CD14-positive monocyte (primary cell): ENCODE results near the gene RETREG1. TPM values are rescaled to one million over a fixed set of nuclear protein-coding genes. Genes with fewer than 3 reads are reported as not detected.

Source experiments
- DNase-seq, 3 donors: peaks; one replicate each; pipeline ENCODE4 v3.0.0-alpha.2; 2011 to 2022
- H2AFZ ChIP-seq: 2 replicates; pipeline ENCODE4 v1.6.0; 2012; ENCODE audit warnings: mild to moderate bottlenecking, low read depth, low read length, inconsistent platforms; ENCODE audit not compliant: insufficient read depth, poor library complexity, severe bottlenecking
- H3K27ac ChIP-seq, 2 donors: 1 replicate in 1 of 2; 2 replicates in 1 of 2; pipeline ENCODE4 v1.5.1; 2012 to 2013; ENCODE audit warnings: low read length in 2 of 2, control low read depth in 1 of 2, inconsistent platforms in 1 of 2, low read depth in 1 of 2, mild to moderate bottlenecking in 1 of 2
- H3K27me3 ChIP-seq, 2 donors: one replicate each; pipeline versions ENCODE4 v1.6.0 to v1.6.1; 2011 to 2013; ENCODE audit warnings: low read length in 2 of 2; ENCODE audit not compliant: control insufficient read depth in 2 of 2, insufficient read depth in 2 of 2
- H3K36me3 ChIP-seq, 2 donors: replicated peaks in 1 of 2; 1 replicate in 1 of 2; 2 replicates in 1 of 2; pipeline versions ENCODE4 v1.5.1 to v1.6.1; 2012 to 2013; ENCODE audit warnings: low read length in 2 of 2, control low read depth in 1 of 2, inconsistent platforms in 1 of 2, mild to moderate bottlenecking in 1 of 2; ENCODE audit not compliant: insufficient read depth in 2 of 2, control insufficient read depth in 1 of 2
- H3K4me1 ChIP-seq, 2 donors: 1 replicate in 1 of 2; 2 replicates in 1 of 2; pipeline versions ENCODE4 v1.5.1 to v1.6.1; 2012 to 2013; ENCODE audit warnings: low read length in 2 of 2, control low read depth in 1 of 2, inconsistent platforms in 1 of 2, mild to moderate bottlenecking in 1 of 2, moderate library complexity in 1 of 2; ENCODE audit not compliant: insufficient read depth in 2 of 2, control insufficient read depth in 1 of 2
- H3K4me2 ChIP-seq: replicated peaks from 2 replicates; pipeline ENCODE3; 2012; ENCODE audit warnings: low read length, moderate library complexity, mild to moderate bottlenecking; ENCODE audit not compliant: poor library complexity, severe bottlenecking; ENCODE audit errors: extremely low read depth
- H3K4me3 ChIP-seq, 3 experiments: fragments of 200-600 bp in 1 of 3; sonication (generic) in 1 of 3; replicated peaks in 1 of 3; 1 replicate in 2 of 3; 2 replicates in 1 of 3; pipeline ENCODE4 v1.5.1; 2011 to 2013; ENCODE audit warnings: low read length in 3 of 3, mild to moderate bottlenecking in 3 of 3, control low read depth in 2 of 3, low read depth in 2 of 3, inconsistent platforms in 1 of 3, moderate library complexity in 1 of 3
- H3K79me2 ChIP-seq: 2 replicates; pipeline ENCODE4 v1.6.0; 2012; ENCODE audit warnings: mild to moderate bottlenecking, control low read depth, inconsistent platforms, low read length, moderate library complexity; ENCODE audit not compliant: insufficient read depth
- H3K9ac ChIP-seq: 2 replicates; pipeline ENCODE4 v1.6.0; 2017; ENCODE audit warnings: low read length, mild to moderate bottlenecking; ENCODE audit not compliant: insufficient read depth, poor library complexity, severe bottlenecking
- H3K9me3 ChIP-seq, 2 donors: replicated peaks in 1 of 2; 1 replicate in 1 of 2; 2 replicates in 1 of 2; pipeline versions ENCODE4 v1.5.1 to v1.6.1; 2012 to 2013; ENCODE audit warnings: low read length in 2 of 2, control low read depth in 1 of 2; ENCODE audit not compliant: control insufficient read depth in 1 of 2, insufficient read depth in 1 of 2
- H4K20me1 ChIP-seq: 2 replicates; pipeline ENCODE4 v1.6.0; 2012; ENCODE audit warnings: mild to moderate bottlenecking, low read length, control low read depth, moderate library complexity; ENCODE audit not compliant: insufficient read depth
- H3K27ac Mint-ChIP-seq, 7 donors: one replicate each; pipeline ENCODE4 v1.8.0; 2020; ENCODE audit warnings: mild to moderate bottlenecking in 7 of 7, mixed read lengths in 7 of 7, moderate library complexity in 6 of 7, inconsistent platforms in 2 of 7
- H3K27me3 Mint-ChIP-seq, 3 donors: one replicate each; pipeline ENCODE4 v1.8.0; 2021 to 2022; ENCODE audit warnings: low read depth in 3 of 3, mild to moderate bottlenecking in 3 of 3, mixed read lengths in 3 of 3, moderate library complexity in 3 of 3, inconsistent platforms in 1 of 3
- H3K36me3 Mint-ChIP-seq, 2 donors: one replicate each; pipeline ENCODE4 v1.8.0; 2020; ENCODE audit warnings: mixed read lengths in 2 of 2, inconsistent platforms in 1 of 2, mild to moderate bottlenecking in 1 of 2
- H3K4me1 Mint-ChIP-seq: one replicate; pipeline ENCODE4 v1.8.0; 2020; ENCODE audit warnings: mild to moderate bottlenecking, mixed read lengths
- H3K4me3 Mint-ChIP-seq, 2 donors: one replicate each; pipeline ENCODE4 v1.8.0; 2020; ENCODE audit warnings: mild to moderate bottlenecking in 2 of 2, mixed read lengths in 2 of 2, moderate library complexity in 1 of 2
- H3K9me3 Mint-ChIP-seq, 7 donors: one replicate each; pipeline ENCODE4 v1.8.0; 2020 to 2022; ENCODE audit warnings: mixed read lengths in 7 of 7, mild to moderate bottlenecking in 6 of 7, moderate library complexity in 6 of 7, inconsistent platforms in 2 of 7
- WGBS: methylation state at CpG from one replicate; pipeline ENCODE4 v1.1.5; 2013; ENCODE audit warnings: missing lambda C conversion rate; ENCODE audit not compliant: insufficient coverage; 5-methylcytosine and 5-hydroxymethylcytosine counted together
- intact Hi-C, 2 donors: fragments of 100-400 bp; cut with micrococcal nuclease; formaldehyde crosslinking; loops; one replicate each; pipeline versions ENCODE4 v1.15.0 to v1.15.1; 2023
- polyA plus RNA-seq, 3 donors: library from polyadenylated mRNA; depleted of rRNA in 1 of 3; unstranded in 2 of 3; stranded (reverse) in 1 of 3; fragments of 300-500 nt in 2 of 3; fragments of >200 nt in 1 of 3; fragmentation: Illumina TruSeq in 2 of 3; gene quantifications; 1 replicate in 2 of 3; 2 replicates in 1 of 3; pipeline ENCODE4 v1.2.3, GENCODE V29; 2012 to 2021
- TF ChIP-seq, protein P1 (sequence below): fragments of 200-600 bp; IDR thresholded peaks from one replicate; pipeline ENCODE4 v1.8.0; 2022; ENCODE audit warnings: antibody characterized with exemption, mild to moderate bottlenecking

RETREG1 gene
- polyA plus RNA-seq, 3 donors, result 3.5 to 6.4 (median 4.7) TPM

DNA sequence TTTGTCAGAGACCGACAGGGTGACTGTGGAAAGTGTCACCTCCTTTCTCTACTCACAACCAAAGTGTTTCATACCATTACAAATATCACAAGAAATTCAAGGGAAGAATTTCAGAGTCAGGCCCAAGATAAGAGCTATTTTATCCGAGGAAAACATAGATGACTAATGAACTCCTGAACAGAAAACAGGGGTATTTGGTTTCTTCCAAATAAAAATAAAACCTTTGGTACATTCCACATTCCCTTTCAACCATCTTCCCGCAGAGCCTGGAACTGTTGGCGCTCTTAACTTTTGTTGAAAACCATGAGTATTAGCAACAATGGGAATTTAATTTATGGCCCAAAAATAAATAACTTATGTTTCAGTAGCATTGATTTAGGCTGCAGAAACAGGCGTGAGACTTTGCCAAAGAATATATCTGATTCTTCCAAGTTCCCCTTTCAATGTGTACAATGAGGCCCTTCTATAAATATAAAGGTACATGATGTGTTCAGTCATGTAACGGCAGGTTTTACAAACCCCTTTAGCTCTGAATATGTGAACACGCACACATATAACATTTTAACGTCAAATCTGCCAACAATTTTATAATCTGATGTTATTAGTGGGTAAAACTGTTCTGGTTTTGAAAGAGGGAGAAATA lies 69.5 kb downstream of the RETREG1 start:
- no peak overlapping the region for H3K27ac Mint-ChIP-seq
- no peaks in the 10 kb centered on the region for H3K79me2 ChIP-seq
- H3K36me3 Mint-ChIP-seq, result no peaks in the 10 kb centered on the region
- intact Hi-C loops, result no loop called here
- H3K4me1 Mint-ChIP-seq, result no peaks in the 10 kb centered on the region
- DNase-seq, result no peak
- H3K4me2 ChIP-seq, result no peak overlapping the region
- H2AFZ ChIP-seq, result no peak overlapping the region
- no peaks in the 10 kb centered on the region for H3K27me3 ChIP-seq
- no peaks in the 10 kb centered on the region for H3K36me3 ChIP-seq
- H4K20me1 ChIP-seq, result no peaks in the 10 kb centered on the region
- no CpG with 5 or more reads among the region's 8 CpGs for WGBS
- H3K4me3 Mint-ChIP-seq, result no peak overlapping the region
- no peaks in the 10 kb centered on the region for H3K9me3 ChIP-seq
- H3K27ac ChIP-seq, result no peak overlapping the region
- H3K4me3 ChIP-seq, result no peak overlapping the region
- H3K9me3 Mint-ChIP-seq, result no peaks in the 10 kb centered on the region
- H3K9ac ChIP-seq, result no peak overlapping the region
- H3K27me3 Mint-ChIP-seq, result no peaks in the 10 kb centered on the region
- H3K4me1 ChIP-seq, result no peaks in the 10 kb centered on the region
- TF ChIP-seq, protein P1, sequence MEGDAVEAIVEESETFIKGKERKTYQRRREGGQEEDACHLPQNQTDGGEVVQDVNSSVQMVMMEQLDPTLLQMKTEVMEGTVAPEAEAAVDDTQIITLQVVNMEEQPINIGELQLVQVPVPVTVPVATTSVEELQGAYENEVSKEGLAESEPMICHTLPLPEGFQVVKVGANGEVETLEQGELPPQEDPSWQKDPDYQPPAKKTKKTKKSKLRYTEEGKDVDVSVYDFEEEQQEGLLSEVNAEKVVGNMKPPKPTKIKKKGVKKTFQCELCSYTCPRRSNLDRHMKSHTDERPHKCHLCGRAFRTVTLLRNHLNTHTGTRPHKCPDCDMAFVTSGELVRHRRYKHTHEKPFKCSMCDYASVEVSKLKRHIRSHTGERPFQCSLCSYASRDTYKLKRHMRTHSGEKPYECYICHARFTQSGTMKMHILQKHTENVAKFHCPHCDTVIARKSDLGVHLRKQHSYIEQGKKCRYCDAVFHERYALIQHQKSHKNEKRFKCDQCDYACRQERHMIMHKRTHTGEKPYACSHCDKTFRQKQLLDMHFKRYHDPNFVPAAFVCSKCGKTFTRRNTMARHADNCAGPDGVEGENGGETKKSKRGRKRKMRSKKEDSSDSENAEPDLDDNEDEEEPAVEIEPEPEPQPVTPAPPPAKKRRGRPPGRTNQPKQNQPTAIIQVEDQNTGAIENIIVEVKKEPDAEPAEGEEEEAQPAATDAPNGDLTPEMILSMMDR, result no peak

DNA sequence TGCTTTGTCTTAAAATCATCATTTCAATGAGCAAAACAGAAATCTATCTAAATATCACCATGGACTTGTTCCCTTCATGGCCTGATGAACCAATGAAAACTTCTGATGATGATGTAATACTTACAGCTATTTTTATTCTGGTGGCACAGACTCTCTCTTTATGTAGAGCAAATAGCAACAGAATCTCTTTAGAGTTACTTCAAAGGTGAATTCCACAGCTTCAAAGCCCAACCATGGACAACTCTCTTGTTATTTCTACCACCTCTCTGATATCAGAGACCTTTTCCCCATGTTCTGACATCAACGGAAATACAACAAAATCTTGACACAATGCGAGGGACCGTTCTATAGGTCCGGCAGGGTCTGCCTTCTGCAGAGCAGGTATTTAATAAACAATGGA lies 70.1 kb downstream of the RETREG1 start:
- intact Hi-C loops, result no loop called here
- H3K27ac ChIP-seq, result no peak overlapping the region
- H3K9me3 ChIP-seq, result no peaks in the 10 kb centered on the region
- H3K4me1 ChIP-seq, result no peaks in the 10 kb centered on the region
- no peak overlapping the region for H3K4me3 Mint-ChIP-seq
- no peaks in the 10 kb centered on the region for H3K9me3 Mint-ChIP-seq
- no peaks in the 10 kb centered on the region for H3K36me3 ChIP-seq
- H3K27ac Mint-ChIP-seq, result no peak overlapping the region
- WGBS, result 66% methylated on average over 3 of the region's 4 CpGs
- H3K27me3 ChIP-seq, result no peaks in the 10 kb centered on the region
- no peak overlapping the region for H2AFZ ChIP-seq
- no peaks in the 10 kb centered on the region for H3K27me3 Mint-ChIP-seq
- TF ChIP-seq, protein P1, result no peak
- H3K79me2 ChIP-seq, result no peaks in the 10 kb centered on the region
- no peaks in the 10 kb centered on the region for H4K20me1 ChIP-seq
- no peak overlapping the region for H3K9ac ChIP-seq
- H3K36me3 Mint-ChIP-seq, result no peaks in the 10 kb centered on the region
- no peak overlapping the region for H3K4me2 ChIP-seq
- H3K4me3 ChIP-seq, result no peak overlapping the region
- H3K4me1 Mint-ChIP-seq, result no peaks in the 10 kb centered on the region
- no peak for DNase-seq
